ENCODE measurements around the gene F2R.

DNA sequence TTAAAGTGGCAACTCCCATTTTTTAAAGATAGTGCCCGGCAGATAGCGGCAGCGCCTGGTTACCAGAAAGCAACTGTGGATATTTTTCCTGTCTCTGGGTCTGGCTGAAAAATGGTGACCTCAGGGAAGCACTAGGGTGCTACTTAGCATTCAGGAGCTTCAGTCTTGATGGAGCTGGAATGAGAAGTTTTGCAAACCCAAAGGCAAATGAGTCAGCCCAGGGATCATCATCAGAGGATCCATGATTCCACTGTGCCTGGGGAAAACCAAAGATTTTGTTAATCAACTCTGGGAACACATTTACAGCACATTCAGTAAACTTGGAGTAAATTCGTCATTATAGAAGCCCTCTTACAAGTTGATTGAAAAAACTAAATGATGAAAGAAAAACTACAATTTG lies 26.7 kb downstream of the F2R start:
- TF ChIP-seq SRF (IDR thresholded peaks at IDR 0.05; ENCODE audit: low read depth in 2 of 2, low read length in 2 of 2) (no peak), HDAC2 (IDR thresholded peaks at IDR 0.05) (no peak), SIN3A (IDR thresholded peaks at IDR 0.05; ENCODE audit: low read depth, low read length) (no peak), RBBP5 (conservative IDR thresholded peaks at IDR 0.05) (no peak), JUND (IDR thresholded peaks at IDR 0.05; ENCODE audit: low read depth, low read length) (no peak), ELK1 (IDR thresholded peaks at IDR 0.05; ENCODE audit: low read depth, low read length) (no peak), EZH2 (IDR thresholded peaks at IDR 0.05; ENCODE audit: borderline replicate concordance, control insufficient read depth, low read depth, low read length) (no peak), CTCF (IDR thresholded peaks at IDR 0.05 in 2 of 3, conservative IDR thresholded peaks at IDR 0.05 in 1 of 3; ENCODE audit: control insufficient read depth in 2 of 3, extremely low read depth in 1 of 3, insufficient read depth in 1 of 3, low read depth in 3 of 3, low read length in 3 of 3) (no peak), MTA2 (IDR thresholded peaks at IDR 0.05; ENCODE audit: low read depth) (no peak), POLR2A (IDR thresholded peaks at IDR 0.05; ENCODE audit: low read depth, low read length) (no peak), YY1 (IDR thresholded peaks at IDR 0.05; ENCODE audit: low read depth, low read length) (no peak)
